NCI-H128 (cell line): ENCODE data around the gene CPLANE2.
"Not testable (repeated sequence)": the region's sequence is repeated elsewhere in the genome, so short reads cannot be mapped to it uniquely, and the experiment has no call there.

Experiments
- DNase-seq: peaks from one replicate; lab custom pipeline; 2025; ENCODE audit not compliant: unreplicated experiment; lab: John Stamatoyannopoulos, UW

Gene CPLANE2

GRCh38 chr1:16249596-16250241 is 12.7 kb upstream of the CPLANE2 start:
- DNase-seq: no peak

GRCh38 chr1:16248603-16249516 is 11.9 kb upstream of the CPLANE2 start:
- peak; percentile 99 for DNase-seq

- no peak for DNase-seq
Measured at GRCh38 chr1:16248007-16248436, 11.0 kb upstream of the CPLANE2 start.

GRCh38 chr1:16247441-16247840 is 10.5 kb upstream of the CPLANE2 start:
- DNase-seq: no peak

GRCh38 chr1:16246961-16247360 is 10.0 kb upstream of the CPLANE2 start:
- DNase-seq: no peak

- DNase-seq: not testable (repeated sequence)
Measured at GRCh38 chr1:16246239-16246638, 9.3 kb upstream of the CPLANE2 start.

GRCh38 chr1:16245476-16246196 is 8.7 kb upstream of the CPLANE2 start:
- DNase-seq: no peak

GRCh38 chr1:16244650-16245285 is 7.8 kb upstream of the CPLANE2 start:
- no peak for DNase-seq

GRCh38 chr1:16243936-16244649 is 7.1 kb upstream of the CPLANE2 start:
- peak; percentile 82 for DNase-seq

- no peak for DNase-seq
Measured at GRCh38 chr1:16243215-16243610, 6.2 kb upstream of the CPLANE2 start.

GRCh38 chr1:16242556-16243214 is 5.7 kb upstream of the CPLANE2 start:
- DNase-seq: no peak

GRCh38 chr1:16241221-16241708 is 4.3 kb upstream of the CPLANE2 start:
- peak; percentile 36 for DNase-seq

GRCh38 chr1:16239972-16240491 is 3.0 kb upstream of the CPLANE2 start:
- no peak for DNase-seq

GRCh38 chr1:16237343-16237830 is 404 bp upstream of the CPLANE2 start:
- DNase-seq: no peak

GRCh38 chr1:16235944-16236510 is 956 bp downstream of the CPLANE2 start:
- peak; percentile 74 for DNase-seq

- no peak for DNase-seq
Measured at GRCh38 chr1:16235347-16235746, 1.6 kb downstream of the CPLANE2 start.

- no peak for DNase-seq
Measured at GRCh38 chr1:16233431-16233830, 3.6 kb downstream of the CPLANE2 start.

GRCh38 chr1:16232316-16232710 is 4.7 kb downstream of the CPLANE2 start:
- DNase-seq: no peak
